PC-3 (cell line): ENCODE data around the gene KSR1.

Source experiments
- EZH2 ChIP-seq: fragments of 300-600 bp; sonication (generic); IDR thresholded peaks from one replicate; pipeline ENCODE4 v1.6.1; 2017; ENCODE audit warnings: antibody characterized with exemption, mild to moderate bottlenecking, low read length; ENCODE audit not compliant: unreplicated experiment
- EZH2phosphoT487 ChIP-seq: fragments of 300-600 bp; sonication (generic); IDR thresholded peaks from 2 replicates; pipeline ENCODE4 v1.6.1; 2018; ENCODE audit warnings: mild to moderate bottlenecking, antibody characterized with exemption, low read length, borderline replicate concordance
- TF ChIP-seq, protein P1 (sequence below): fragments of 300-600 bp; sonication (generic); conservative IDR thresholded peaks from 2 replicates; pipeline ENCODE4 v1.5.1; 2017; ENCODE audit warnings: antibody characterized with exemption, low read depth, mild to moderate bottlenecking, low read length

DNA sequence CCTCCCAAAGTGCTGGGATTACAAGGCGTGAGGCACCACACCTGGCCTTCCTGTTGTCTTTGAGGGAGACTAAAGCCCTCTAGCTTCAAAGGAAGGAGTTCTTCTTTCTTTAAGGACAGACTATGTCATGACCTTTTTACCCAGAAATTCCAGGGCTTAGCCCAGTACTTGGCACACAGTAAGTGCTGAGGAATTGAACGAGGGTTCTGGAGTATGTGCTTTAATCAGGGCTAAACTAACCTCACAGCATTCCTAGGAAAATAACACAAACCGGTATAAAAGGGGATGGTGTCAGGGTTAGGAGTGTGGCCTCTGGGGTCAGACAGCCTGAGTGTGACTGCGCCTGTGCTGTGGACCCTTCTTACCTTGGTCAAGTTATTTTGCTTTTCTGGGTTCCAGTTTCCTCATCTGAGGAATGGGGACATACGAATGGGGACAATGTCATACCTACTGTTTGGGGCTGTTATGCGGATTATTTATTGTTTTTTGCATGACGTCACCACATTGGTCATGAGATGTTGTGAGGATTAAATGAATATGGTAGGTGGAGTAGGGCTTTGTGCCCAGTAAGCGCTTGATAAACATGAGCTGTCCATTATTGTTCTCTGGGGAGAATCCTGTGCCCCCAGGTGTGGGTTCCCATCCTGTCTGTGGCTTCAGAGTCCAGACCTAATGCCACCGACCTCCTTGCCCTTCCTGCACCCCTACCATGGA, 21.9 kb downstream of the KSR1 start:
- TF ChIP-seq, protein P1, sequence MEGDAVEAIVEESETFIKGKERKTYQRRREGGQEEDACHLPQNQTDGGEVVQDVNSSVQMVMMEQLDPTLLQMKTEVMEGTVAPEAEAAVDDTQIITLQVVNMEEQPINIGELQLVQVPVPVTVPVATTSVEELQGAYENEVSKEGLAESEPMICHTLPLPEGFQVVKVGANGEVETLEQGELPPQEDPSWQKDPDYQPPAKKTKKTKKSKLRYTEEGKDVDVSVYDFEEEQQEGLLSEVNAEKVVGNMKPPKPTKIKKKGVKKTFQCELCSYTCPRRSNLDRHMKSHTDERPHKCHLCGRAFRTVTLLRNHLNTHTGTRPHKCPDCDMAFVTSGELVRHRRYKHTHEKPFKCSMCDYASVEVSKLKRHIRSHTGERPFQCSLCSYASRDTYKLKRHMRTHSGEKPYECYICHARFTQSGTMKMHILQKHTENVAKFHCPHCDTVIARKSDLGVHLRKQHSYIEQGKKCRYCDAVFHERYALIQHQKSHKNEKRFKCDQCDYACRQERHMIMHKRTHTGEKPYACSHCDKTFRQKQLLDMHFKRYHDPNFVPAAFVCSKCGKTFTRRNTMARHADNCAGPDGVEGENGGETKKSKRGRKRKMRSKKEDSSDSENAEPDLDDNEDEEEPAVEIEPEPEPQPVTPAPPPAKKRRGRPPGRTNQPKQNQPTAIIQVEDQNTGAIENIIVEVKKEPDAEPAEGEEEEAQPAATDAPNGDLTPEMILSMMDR = no peak
- no peak for TF ChIP-seq EZH2
- TF ChIP-seq EZH2phosphoT487 = no peak
